ENCODE results near the gene ZYG11A.

GRCh38 chr1:52919723-52920483 is 77.3 kb downstream of the ZYG11A start:
- TF ChIP-seq CTCF (IDR thresholded peaks at IDR 0.05; ENCODE audit: insufficient read depth, low read length, poor library complexity, severe bottlenecking) (no peak), EZH2phosphoT487 (conservative IDR thresholded peaks at IDR 0.05; ENCODE audit: low read length) (no peak)

Measured in SU-DHL-6 (cell line).